Prostate gland (tissue), 2 donors: ENCODE measurements around the gene CRAT.

Experiments used
- CTCF ChIP-seq, 4 experiments: fragments of 200-600 bp in 2 of 4; fragments of 450-650 bp in 2 of 4; sonication (generic) in 2 of 4; IDR thresholded peaks; 1 replicate in 3 of 4; 2 replicates in 1 of 4; pipeline ENCODE4 v1.5.1; 2016 to 2019; ENCODE audit warnings: antibody characterized with exemption in 4 of 4, mild to moderate bottlenecking in 2 of 4, moderate library complexity in 2 of 4
- POLR2A ChIP-seq: fragments of 450-650 bp; IDR thresholded peaks from one replicate; pipeline ENCODE4 v1.6.1; 2016; ENCODE audit warnings: antibody characterized with exemption, mild to moderate bottlenecking

DNA sequence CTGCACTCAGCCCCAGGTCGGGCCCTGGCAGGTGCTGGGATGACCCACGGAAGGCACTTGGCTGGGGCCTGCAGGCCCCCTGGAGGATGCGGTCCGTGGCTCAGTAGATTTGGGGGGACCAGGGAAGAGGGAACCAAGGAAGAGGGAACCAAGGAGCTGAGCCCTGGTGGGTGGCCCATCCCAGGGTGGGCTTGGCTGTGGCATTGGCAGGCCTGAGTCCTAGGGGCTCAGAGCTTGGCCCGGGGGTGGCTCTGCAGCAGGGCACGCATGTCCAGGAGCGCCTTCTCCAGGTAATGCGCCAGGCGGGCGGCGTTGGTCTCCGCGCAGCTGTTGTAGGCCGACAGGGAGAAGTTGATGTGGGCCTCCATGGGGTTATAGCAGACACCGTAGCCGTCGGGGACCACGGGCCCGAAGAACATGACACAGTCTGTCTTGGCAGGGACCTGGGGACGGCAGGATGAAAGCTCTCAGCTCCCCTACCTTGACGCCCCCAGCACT lies 15.4 kb downstream of the CRAT start:
- TF ChIP-seq CTCF (IDR thresholded peaks at IDR 0.05) (no peak), POLR2A (no peak)
